Neural progenitor cell (in vitro differentiated cells): ENCODE results near the gene ARF6.

Experiments used
- EZH2 ChIP-seq: fragments of 200-600 bp; sonication (generic); IDR thresholded peaks from 2 replicates; pipeline ENCODE4 v1.6.1; 2017; ENCODE audit warnings: antibody characterized with exemption, mild to moderate bottlenecking, moderate library complexity
- EZH2phosphoT487 ChIP-seq: fragments of 200-600 bp; sonication (generic); IDR thresholded peaks from 2 replicates; pipeline ENCODE4 v1.6.1; 2017; ENCODE audit warnings: antibody characterized with exemption
- TF ChIP-seq, protein P1 (sequence below): fragments of 200-600 bp; sonication (generic); IDR thresholded peaks from 2 replicates; pipeline ENCODE4 v1.5.1; 2017; ENCODE audit warnings: antibody characterized with exemption, mild to moderate bottlenecking

DNA sequence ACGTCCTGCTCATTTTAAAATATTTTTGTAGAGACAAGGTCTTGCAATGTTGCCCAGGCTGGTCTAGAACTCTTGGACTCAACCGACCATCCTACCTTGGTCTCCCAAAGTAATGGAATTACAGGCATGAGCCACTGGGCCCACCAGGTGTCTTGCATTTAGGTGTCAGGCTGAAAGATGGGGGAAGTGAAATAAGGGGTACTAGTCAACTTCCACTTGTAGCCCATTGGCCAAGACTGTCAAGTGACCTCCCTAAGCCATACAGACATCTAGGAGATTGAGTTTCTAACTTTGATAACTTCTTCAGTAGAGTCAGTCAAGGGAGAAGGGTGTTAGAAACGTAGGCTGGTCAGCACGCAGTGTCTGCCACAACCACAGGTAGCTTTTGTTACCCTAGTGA is 32.0 kb downstream of the ARF6 start:
- TF ChIP-seq, protein P1, sequence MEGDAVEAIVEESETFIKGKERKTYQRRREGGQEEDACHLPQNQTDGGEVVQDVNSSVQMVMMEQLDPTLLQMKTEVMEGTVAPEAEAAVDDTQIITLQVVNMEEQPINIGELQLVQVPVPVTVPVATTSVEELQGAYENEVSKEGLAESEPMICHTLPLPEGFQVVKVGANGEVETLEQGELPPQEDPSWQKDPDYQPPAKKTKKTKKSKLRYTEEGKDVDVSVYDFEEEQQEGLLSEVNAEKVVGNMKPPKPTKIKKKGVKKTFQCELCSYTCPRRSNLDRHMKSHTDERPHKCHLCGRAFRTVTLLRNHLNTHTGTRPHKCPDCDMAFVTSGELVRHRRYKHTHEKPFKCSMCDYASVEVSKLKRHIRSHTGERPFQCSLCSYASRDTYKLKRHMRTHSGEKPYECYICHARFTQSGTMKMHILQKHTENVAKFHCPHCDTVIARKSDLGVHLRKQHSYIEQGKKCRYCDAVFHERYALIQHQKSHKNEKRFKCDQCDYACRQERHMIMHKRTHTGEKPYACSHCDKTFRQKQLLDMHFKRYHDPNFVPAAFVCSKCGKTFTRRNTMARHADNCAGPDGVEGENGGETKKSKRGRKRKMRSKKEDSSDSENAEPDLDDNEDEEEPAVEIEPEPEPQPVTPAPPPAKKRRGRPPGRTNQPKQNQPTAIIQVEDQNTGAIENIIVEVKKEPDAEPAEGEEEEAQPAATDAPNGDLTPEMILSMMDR = no peak
- no peak for TF ChIP-seq EZH2phosphoT487
- TF ChIP-seq EZH2 = no peak
